HCT116 (cell line): ENCODE measurements around the gene SYDE2. TPM values are rescaled to one million over a fixed set of nuclear protein-coding genes. Genes with fewer than 3 reads are reported as not detected.
A peak's percentile ranks its signal among the peaks of the same experiment; 100 is the strongest.

Experiments used
- ATAC-seq: fragments of 200-7000 bp; cut with Tn5 transposase; 2 replicates; pipeline ENCODE4 v1.9.1; 2020; ENCODE audit warnings: mild to moderate bottlenecking, moderate library complexity
- BruUV-seq: library from RNA; stranded (reverse); fragments of 400-500 nt; replicated peaks from 2 replicates; lab custom pipeline; 2021; lab: Mats Ljungman, UMichigan
- CTCF ChIA-PET: fragments of 300-600 bp; sonication (Branson Sonifier 250); formaldehyde crosslinking; loops from one replicate; lab custom pipeline; 2021; ENCODE audit warnings: antibody characterized with exemption; lab: Charles Lee
- POLR2A ChIA-PET: fragments of 300-600, 350-600 bp; sonication (Branson Sonifier 250); formaldehyde crosslinking; loops from one replicate; lab custom pipeline; 2021; ENCODE audit warnings: antibody characterized with exemption; lab: Charles Lee
- RAD21 ChIA-PET, 2 experiments: fragments of 300-600 bp; sonication (Branson Sonifier 250); formaldehyde crosslinking; loops; one replicate each; lab custom pipeline; 2023; ENCODE audit warnings: low total read pairs in 2 of 2; ENCODE audit not compliant: uncharacterized antibody in 2 of 2, unreplicated experiment in 2 of 2, low non-redundant PET in 1 of 2; lab: Charles Lee
- DNase-seq: peaks from one replicate; pipeline ENCODE4 v3.0.0-alpha.2; 2010; ENCODE audit warnings: low read depth, low spot score
- H2AFZ ChIP-seq: fragments of 200-600 bp; shearing (Covaris generic), sonication (generic); 2 replicates; pipeline ENCODE4 v1.6.1; 2017; ENCODE audit warnings: low read depth, mixed run types, mixed read lengths, antibody characterized with exemption, low read length; ENCODE audit not compliant: poor library complexity, severe bottlenecking
- H3K27ac ChIP-seq: 2 replicates; pipeline ENCODE4 v1.5.1; 2012; ENCODE audit warnings: low read depth, low read length
- H3K27me3 ChIP-seq: fragments of 200-600 bp; sonication (generic); 2 replicates; pipeline ENCODE4 v1.6.1; 2016; ENCODE audit warnings: mixed run types, low read length, mixed read lengths; ENCODE audit not compliant: insufficient read depth
- H3K36me3 ChIP-seq, 2 experiments: fragments of 200-500 bp in 1 of 2; fragments of 200-600 bp in 1 of 2; sonication (Bioruptor generic) in 1 of 2; sonication (generic) in 1 of 2; 2 replicates each; pipeline versions ENCODE4 v1.5.1 to v1.6.1; 2014 to 2016; ENCODE audit warnings: low read length in 2 of 2, inconsistent platforms in 1 of 2, mixed read lengths in 1 of 2, mixed run types in 1 of 2; ENCODE audit not compliant: insufficient read depth in 2 of 2, control insufficient read depth in 1 of 2
- H3K4me1 ChIP-seq, 2 experiments: fragments of 200-600 bp in 1 of 2; sonication (generic) in 1 of 2; 2 replicates each; pipeline versions ENCODE4 v1.5.1 to v1.6.1; 2012 to 2017; ENCODE audit warnings: low read length in 2 of 2, inconsistent platforms in 1 of 2, mild to moderate bottlenecking in 1 of 2, mixed read lengths in 1 of 2, mixed run types in 1 of 2, moderate library complexity in 1 of 2; ENCODE audit not compliant: insufficient read depth in 2 of 2, control insufficient read depth in 1 of 2
- H3K4me2 ChIP-seq: fragments of 200-600 bp; sonication (generic); 2 replicates; pipeline ENCODE4 v1.6.1; 2017; ENCODE audit warnings: mixed run types, low read length, mixed read lengths
- H3K4me3 ChIP-seq, 2 experiments: fragments of 200-600 bp in 1 of 2; sonication (generic) in 1 of 2; replicated peaks in 1 of 2; 2 replicates each; pipeline ENCODE4 v1.5.1; 2011 to 2016; ENCODE audit warnings: low read length in 2 of 2, control low read depth in 1 of 2, low read depth in 1 of 2, mild to moderate bottlenecking in 1 of 2, mixed read lengths in 1 of 2, mixed run types in 1 of 2
- H3K79me2 ChIP-seq: fragments of 200-600 bp; sonication (generic); 2 replicates; pipeline ENCODE4 v1.6.1; 2017; ENCODE audit warnings: mild to moderate bottlenecking, mixed run types, low read length, moderate library complexity, mixed read lengths; ENCODE audit not compliant: insufficient read depth
- H3K9ac ChIP-seq: fragments of 200-600 bp; sonication (generic); 2 replicates; pipeline ENCODE4 v1.6.1; 2016; ENCODE audit warnings: low read length, mixed read lengths
- H3K9me2 ChIP-seq: fragments of 200-600 bp; sonication (generic), shearing (Covaris generic); 2 replicates; pipeline ENCODE4 v1.6.1; 2017; ENCODE audit warnings: mixed run types, mild to moderate bottlenecking, moderate library complexity; ENCODE audit not compliant: insufficient read depth
- H3K9me3 ChIP-seq, 2 experiments: fragments of 200-500 bp in 1 of 2; fragments of 200-600 bp in 1 of 2; sonication (Bioruptor generic) in 1 of 2; sonication (generic) in 1 of 2; 2 replicates each; pipeline ENCODE4 v1.6.1; 2014 to 2017; ENCODE audit warnings: low read length in 2 of 2, mixed read lengths in 2 of 2, inconsistent platforms in 1 of 2, low read depth in 1 of 2, mild to moderate bottlenecking in 1 of 2, mixed run types in 1 of 2, moderate library complexity in 1 of 2; ENCODE audit not compliant: control insufficient read depth in 1 of 2, insufficient read depth in 1 of 2
- H4K20me1 ChIP-seq: fragments of 200-600 bp; sonication (generic), shearing (Covaris generic); 2 replicates; pipeline ENCODE4 v1.6.1; 2017; ENCODE audit warnings: mixed run types, mild to moderate bottlenecking, moderate library complexity; ENCODE audit not compliant: insufficient read depth
- ATF3 ChIP-seq: IDR thresholded peaks from 2 replicates; pipeline ENCODE4 v1.6.1; 2012
- CBX3 ChIP-seq: IDR thresholded peaks from 2 replicates; pipeline ENCODE4 v1.6.1; 2012; ENCODE audit warnings: low read depth
- CEBPB ChIP-seq: IDR thresholded peaks from 2 replicates; pipeline ENCODE4 v1.6.1; 2012; ENCODE audit warnings: low read depth
- CTCF ChIP-seq, 3 experiments: fragments of 200-600 bp in 1 of 3; sonication (generic) in 1 of 3; IDR thresholded peaks in 2 of 3; conservative IDR thresholded peaks in 1 of 3; 2 replicates each; pipeline ENCODE4 v1.5.1; 2012 to 2017; ENCODE audit warnings: low read depth in 2 of 3, low read length in 2 of 3, antibody characterized with exemption in 1 of 3, borderline replicate concordance in 1 of 3, control low read depth in 1 of 3, mild to moderate bottlenecking in 1 of 3, mixed read lengths in 1 of 3, mixed run types in 1 of 3, moderate library complexity in 1 of 3; ENCODE audit not compliant: insufficient read depth in 1 of 3
- EGR1 ChIP-seq: IDR thresholded peaks from 2 replicates; pipeline ENCODE4 v1.6.1; 2012; ENCODE audit warnings: low read depth
- ELF1 ChIP-seq: IDR thresholded peaks from 2 replicates; pipeline ENCODE4 v1.6.1; 2012; ENCODE audit warnings: low read depth, borderline replicate concordance
- EZH2 ChIP-seq: fragments of 200-600 bp; sonication (generic); IDR thresholded peaks from 2 replicates; pipeline ENCODE4 v1.6.1; 2017; ENCODE audit warnings: antibody characterized with exemption, mixed run types
- EZH2phosphoT487 ChIP-seq: fragments of 200-600 bp; IDR thresholded peaks from 2 replicates; pipeline ENCODE4 v1.6.1; 2018; ENCODE audit warnings: antibody characterized with exemption, borderline replicate concordance
- FOSL1 ChIP-seq: IDR thresholded peaks from 2 replicates; pipeline ENCODE4 v1.6.1; 2012; ENCODE audit warnings: low read depth
- JUND ChIP-seq: IDR thresholded peaks from 2 replicates; pipeline ENCODE4 v1.6.1; 2012
- POLR2A ChIP-seq: IDR thresholded peaks from 2 replicates; pipeline ENCODE4 v1.7.0; 2011; ENCODE audit warnings: borderline replicate concordance; ENCODE audit not compliant: insufficient read depth, insufficient read length; ENCODE audit errors: extremely low read depth
- POLR2AphosphoS5 ChIP-seq: IDR thresholded peaks from 2 replicates; pipeline ENCODE4 v1.6.1; 2011; ENCODE audit warnings: mild to moderate bottlenecking, low read depth, low read length, moderate library complexity
- RAD21 ChIP-seq: IDR thresholded peaks from 2 replicates; pipeline ENCODE4 v1.6.1; 2012; ENCODE audit warnings: low read depth, mild to moderate bottlenecking
- SRF ChIP-seq: IDR thresholded peaks from 2 replicates; pipeline ENCODE4 v1.6.1; 2012; ENCODE audit warnings: low read depth
- TCF7L2 ChIP-seq: IDR thresholded peaks from 2 replicates; pipeline ENCODE4 v1.7.0; 2011; ENCODE audit warnings: borderline replicate concordance, inconsistent platforms; ENCODE audit not compliant: insufficient read depth, insufficient read length; ENCODE audit errors: extremely low read depth
- YY1 ChIP-seq: IDR thresholded peaks from 2 replicates; pipeline ENCODE4 v1.6.1; 2011; ENCODE audit warnings: low read length, low read depth, moderate library complexity, mild to moderate bottlenecking; ENCODE audit not compliant: insufficient replicate concordance; ENCODE audit errors: extremely low read depth
- ZFX ChIP-seq: fragments of 450-650 bp; IDR thresholded peaks from 2 replicates; pipeline ENCODE4 v1.6.1; 2017
- intact Hi-C: fragments of 100-400 bp; cut with micrococcal nuclease; formaldehyde crosslinking; loops from 2 replicates; pipeline ENCODE4 v1.10.0; 2022
- total RNA-seq: library from RNA; stranded (reverse); gene quantifications from one replicate; pipeline ENCODE4 v1.2.1, GENCODE V29; 2021; ENCODE audit not compliant: unreplicated experiment
- TF ChIP-seq, protein P1 (sequence below): IDR thresholded peaks from 2 replicates; pipeline ENCODE4 v1.6.1; 2011; ENCODE audit warnings: mild to moderate bottlenecking, low read length, moderate library complexity; ENCODE audit not compliant: insufficient replicate concordance; ENCODE audit errors: extremely low read depth
- TF ChIP-seq, protein P2 (sequence below): IDR thresholded peaks from 2 replicates; pipeline ENCODE4 v1.6.1; 2012

Gene SYDE2
- total RNA-seq, 1 experiment from 2014 or later = 5.3 TPM

GRCh38 chr1:85224295-85224694 lies 23.5 kb upstream of the SYDE2 start:
- TF ChIP-seq EZH2phosphoT487 = no peak
- no peak for TF ChIP-seq ATF3
- no peak for TF ChIP-seq ZFX
- TF ChIP-seq POLR2AphosphoS5 = no peak
- TF ChIP-seq, protein P1, sequence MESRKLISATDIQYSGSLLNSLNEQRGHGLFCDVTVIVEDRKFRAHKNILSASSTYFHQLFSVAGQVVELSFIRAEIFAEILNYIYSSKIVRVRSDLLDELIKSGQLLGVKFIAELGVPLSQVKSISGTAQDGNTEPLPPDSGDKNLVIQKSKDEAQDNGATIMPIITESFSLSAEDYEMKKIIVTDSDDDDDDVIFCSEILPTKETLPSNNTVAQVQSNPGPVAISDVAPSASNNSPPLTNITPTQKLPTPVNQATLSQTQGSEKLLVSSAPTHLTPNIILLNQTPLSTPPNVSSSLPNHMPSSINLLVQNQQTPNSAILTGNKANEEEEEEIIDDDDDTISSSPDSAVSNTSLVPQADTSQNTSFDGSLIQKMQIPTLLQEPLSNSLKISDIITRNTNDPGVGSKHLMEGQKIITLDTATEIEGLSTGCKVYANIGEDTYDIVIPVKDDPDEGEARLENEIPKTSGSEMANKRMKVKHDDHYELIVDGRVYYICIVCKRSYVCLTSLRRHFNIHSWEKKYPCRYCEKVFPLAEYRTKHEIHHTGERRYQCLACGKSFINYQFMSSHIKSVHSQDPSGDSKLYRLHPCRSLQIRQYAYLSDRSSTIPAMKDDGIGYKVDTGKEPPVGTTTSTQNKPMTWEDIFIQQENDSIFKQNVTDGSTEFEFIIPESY = no peak
- TF ChIP-seq JUND = no peak
- TF ChIP-seq, protein P2, sequence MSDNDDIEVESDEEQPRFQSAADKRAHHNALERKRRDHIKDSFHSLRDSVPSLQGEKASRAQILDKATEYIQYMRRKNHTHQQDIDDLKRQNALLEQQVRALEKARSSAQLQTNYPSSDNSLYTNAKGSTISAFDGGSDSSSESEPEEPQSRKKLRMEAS = no peak
- no peak for TF ChIP-seq POLR2A
- no peak for TF ChIP-seq TCF7L2
- no peak for TF ChIP-seq CTCF (IDR thresholded peaks at IDR 0.05 in 2 of 3, conservative IDR thresholded peaks at IDR 0.05 in 1 of 3; ENCODE audit: borderline replicate concordance in 1 of 3, insufficient read depth in 1 of 3, low read depth in 2 of 3, low read length in 2 of 3)
- TF ChIP-seq CEBPB = no peak
- TF ChIP-seq EGR1 = no peak
- TF ChIP-seq CBX3 = no peak
- TF ChIP-seq YY1 = no peak
- TF ChIP-seq EZH2 = no peak
- no peak for TF ChIP-seq ELF1
- TF ChIP-seq FOSL1 = no peak
- no peak for TF ChIP-seq RAD21
- no peak for TF ChIP-seq SRF
- Histone ChIP-seq H3K36me3 (no peaks in the 10 kb centered on the region), H3K4me1 (peaks cover 18% of the 10 kb centered on the region in 2 experiments), H3K9me2 (no peaks in the 10 kb centered on the region), H3K4me2 (no peak overlapping the region), H3K4me3 (no peak overlapping the region), H3K79me2 (no peaks in the 10 kb centered on the region), H4K20me1 (no peaks in the 10 kb centered on the region), H3K27me3 (no peaks in the 10 kb centered on the region), H3K9me3 (no peaks in the 10 kb centered on the region), H3K9ac (no peak overlapping the region), H2AFZ (peak overlapping the region; percentile 63), H3K27ac (no peak overlapping the region)
- ChIA-PET RAD21 (no interaction called here), POLR2A (no interaction called here), CTCF (interaction anchor here (0.8 to 2.0 kb wide), 3 partner anchors 16 to 279 kb away, joined by 4 to 8 read pairs (median 7); no protein-coding TSS in a partner anchor)
- ATAC-seq = no peak
- intact Hi-C loops = no loop called here
- BruUV-seq = no TSS peak
- no peak for DNase-seq
